Activated CD4-positive, alpha-beta T cell treated with anti-CD3 and anti-CD28 coated beads, Interleukin-2, amount 50 U/mL, for 1 hour (primary cell): ENCODE results near the gene BAZ2A.
"Not testable (repeated sequence)": the region's sequence is repeated elsewhere in the genome, so short reads cannot be mapped to it uniquely, and the experiment has no call there.

Source experiments
- DNase-seq: peaks from one replicate; pipeline ENCODE4 v3.0.0-alpha.2; 2020

Gene BAZ2A

GRCh38 chr12:56630180-56630632 is at the start of gene BAZ2A:
BAZ2A (minus strand) TSS chr12:56630326; CDS start chr12:56617530, 12,796 bp downstream.
- DNase-seq: peak; percentile 81

GRCh38 chr12:56678852-56679251 is 48.7 kb upstream of the BAZ2A start:
- DNase-seq: no peak

- no peak for DNase-seq
Measured at GRCh38 chr12:56677680-56678079, 47.6 kb upstream of the BAZ2A start.

GRCh38 chr12:56676851-56677580 is 46.9 kb upstream of the BAZ2A start:
- DNase-seq: no peak

- DNase-seq: no peak
Measured at GRCh38 chr12:56671608-56672007, 41.5 kb upstream of the BAZ2A start.

- no peak for DNase-seq
Measured at GRCh38 chr12:56670836-56671235, 40.7 kb upstream of the BAZ2A start.

- no peak for DNase-seq
Measured at GRCh38 chr12:56668197-56668457, 38.0 kb upstream of the BAZ2A start.

- no peak for DNase-seq
Measured at GRCh38 chr12:56661979-56662638, 32.0 kb upstream of the BAZ2A start.

- DNase-seq: no peak
Measured at GRCh38 chr12:56661560-56661959, 31.4 kb upstream of the BAZ2A start.

- no peak for DNase-seq
Measured at GRCh38 chr12:56658921-56659320, 28.8 kb upstream of the BAZ2A start.

- no peak for DNase-seq
Measured at GRCh38 chr12:56657416-56658379, 27.6 kb upstream of the BAZ2A start.

GRCh38 chr12:56653781-56654180 is 23.7 kb upstream of the BAZ2A start:
- not testable (repeated sequence) for DNase-seq

GRCh38 chr12:56648023-56648422 is 17.9 kb upstream of the BAZ2A start:
- not testable (repeated sequence) for DNase-seq

- peak; percentile 83 for DNase-seq
Measured at GRCh38 chr12:56645717-56646446, 15.8 kb upstream of the BAZ2A start, which contains the start of gene ATP5F1B. ATP5F1B (minus strand) TSS chr12:56645984; CDS start chr12:56645963, 21 bp downstream.

GRCh38 chr12:56645201-56645716 is 15.1 kb upstream of the BAZ2A start:
- DNase-seq: no peak

GRCh38 chr12:56644654-56645053 is 14.5 kb upstream of the BAZ2A start:
- DNase-seq: no peak

- DNase-seq: no peak
Measured at GRCh38 chr12:56641219-56641618, 11.1 kb upstream of the BAZ2A start.

GRCh38 chr12:56637621-56638020 is 7.5 kb upstream of the BAZ2A start:
- DNase-seq: no peak

- DNase-seq: peak; percentile 96
Measured at GRCh38 chr12:56636675-56637540, 6.8 kb upstream of the BAZ2A start.

- peak; percentile 80 for DNase-seq
Measured at GRCh38 chr12:56635806-56636674, 5.9 kb upstream of the BAZ2A start.
